H9 (cell line): ENCODE data around the gene ATG5. TPM values are rescaled to one million over a fixed set of nuclear protein-coding genes. Genes with fewer than 3 reads are reported as not detected.

Source experiments
- DNase-seq: peaks from one replicate; pipeline ENCODE4 v3.0.0-alpha.2; 2017
- H2AFZ ChIP-seq: one replicate; pipeline ENCODE4 v1.6.1; 2013; ENCODE audit warnings: mild to moderate bottlenecking, low read length, control low read depth, moderate library complexity
- H2AK5ac ChIP-seq: 2 replicates; pipeline ENCODE4 v1.6.1; 2013; ENCODE audit warnings: low read length, control low read depth, mixed read lengths; ENCODE audit not compliant: insufficient read length
- H2BK120ac ChIP-seq: one replicate; pipeline ENCODE4 v1.6.1; 2013; ENCODE audit warnings: low read depth, mild to moderate bottlenecking, low read length, control low read depth, inconsistent platforms; ENCODE audit not compliant: poor library complexity, severe bottlenecking
- H2BK12ac ChIP-seq: 2 replicates; pipeline ENCODE4 v1.6.1; 2013; ENCODE audit warnings: low read length, control low read depth, mixed read lengths, low read depth; ENCODE audit not compliant: insufficient read length
- H2BK15ac ChIP-seq: 2 replicates; pipeline ENCODE4 v1.6.1; 2013; ENCODE audit warnings: low read depth, low read length, control low read depth
- H2BK20ac ChIP-seq: one replicate; pipeline ENCODE4 v1.6.1; 2013; ENCODE audit warnings: low read depth, mild to moderate bottlenecking, low read length, control low read depth, inconsistent platforms; ENCODE audit not compliant: poor library complexity, severe bottlenecking
- H2BK5ac ChIP-seq: 2 replicates; pipeline ENCODE4 v1.6.1; 2013; ENCODE audit warnings: low read length, control low read depth, mixed read lengths; ENCODE audit not compliant: insufficient read length
- H3K14ac ChIP-seq: 2 replicates; pipeline ENCODE4 v1.6.1; 2013; ENCODE audit warnings: low read length, control low read depth; ENCODE audit not compliant: insufficient read depth
- H3K18ac ChIP-seq: 2 replicates; pipeline ENCODE4 v1.6.1; 2013; ENCODE audit warnings: low read depth, mild to moderate bottlenecking, mixed read lengths, low read length, control low read depth; ENCODE audit not compliant: insufficient read length
- H3K23ac ChIP-seq: 2 replicates; pipeline ENCODE4 v1.6.1; 2013; ENCODE audit warnings: low read length, control low read depth, mixed read lengths, low read depth; ENCODE audit not compliant: insufficient read length
- H3K23me2 ChIP-seq: 2 replicates; pipeline ENCODE4 v1.6.1; 2013; ENCODE audit warnings: low read depth, mild to moderate bottlenecking, mixed read lengths, low read length, control low read depth; ENCODE audit not compliant: insufficient read length, poor library complexity, severe bottlenecking
- H3K27ac ChIP-seq: 2 replicates; pipeline ENCODE4 v1.5.1; 2013; ENCODE audit warnings: low read length, control low read depth, mixed read lengths, low read depth; ENCODE audit not compliant: insufficient read length
- H3K27me3 ChIP-seq: 2 replicates; pipeline ENCODE4 v1.6.1; 2013; ENCODE audit warnings: low read length, control low read depth, inconsistent platforms; ENCODE audit not compliant: insufficient read depth
- H3K4ac ChIP-seq: 2 replicates; pipeline ENCODE4 v1.6.1; 2013; ENCODE audit warnings: low read depth, mild to moderate bottlenecking, control low read depth, inconsistent platforms, low read length, moderate library complexity
- H3K4me1 ChIP-seq: 2 replicates; pipeline ENCODE4 v1.6.1; 2013; ENCODE audit warnings: low read length, control low read depth, inconsistent platforms; ENCODE audit not compliant: insufficient read depth
- H3K4me2 ChIP-seq: 2 replicates; pipeline ENCODE4 v1.6.1; 2013; ENCODE audit warnings: low read length, control low read depth, mixed read lengths; ENCODE audit not compliant: insufficient read length, insufficient read depth
- H3K56ac ChIP-seq: 2 replicates; pipeline ENCODE4 v1.6.1; 2013; ENCODE audit warnings: low read depth, mild to moderate bottlenecking, mixed read lengths, low read length, control low read depth; ENCODE audit not compliant: insufficient read length
- H3K79me1 ChIP-seq: 2 replicates; pipeline ENCODE4 v1.6.1; 2013; ENCODE audit warnings: low read depth, mild to moderate bottlenecking, moderate library complexity, low read length, control low read depth, inconsistent platforms; ENCODE audit not compliant: insufficient read depth, poor library complexity, severe bottlenecking
- H3K79me2 ChIP-seq: 2 replicates; pipeline ENCODE4 v1.6.1; 2013; ENCODE audit warnings: low read length, control low read depth, inconsistent platforms; ENCODE audit not compliant: insufficient read depth
- H3K9ac ChIP-seq: 2 replicates; pipeline ENCODE4 v1.6.1; 2013; ENCODE audit warnings: low read length, control low read depth, mixed read lengths; ENCODE audit not compliant: insufficient read length; ENCODE audit errors: extremely low read depth
- H3K9me3 ChIP-seq: one replicate; pipeline ENCODE4 v1.6.1; 2013; ENCODE audit warnings: low read depth, low read length, inconsistent platforms; ENCODE audit not compliant: control insufficient read depth
- H3T11ph ChIP-seq: one replicate; pipeline ENCODE4 v1.6.1; 2013; ENCODE audit warnings: mild to moderate bottlenecking, low read length, control low read depth, inconsistent platforms
- H4K20me1 ChIP-seq: one replicate; pipeline ENCODE4 v1.6.1; 2013; ENCODE audit not compliant: control insufficient read depth, insufficient read length, insufficient read depth
- H4K5ac ChIP-seq: 2 replicates; pipeline ENCODE4 v1.6.1; 2013; ENCODE audit warnings: low read depth, mild to moderate bottlenecking, mixed read lengths, low read length, control low read depth; ENCODE audit not compliant: insufficient read length
- H4K8ac ChIP-seq: replicated peaks from 2 replicates; pipeline ENCODE4 v1.6.1; 2013; ENCODE audit warnings: low read length, control low read depth, mixed read lengths, low read depth; ENCODE audit not compliant: insufficient read length
- H4K91ac ChIP-seq: 2 replicates; pipeline ENCODE4 v1.6.1; 2013; ENCODE audit warnings: low read depth, mild to moderate bottlenecking, moderate library complexity, mixed read lengths, low read length, control low read depth; ENCODE audit not compliant: insufficient read length
- H3K27ac Mint-ChIP-seq, 3 experiments: 2 replicates in 2 of 3; 3 replicates in 1 of 3; pipeline ENCODE4 v1.8.0; 2020 to 2021; ENCODE audit warnings: mixed read lengths in 3 of 3, mild to moderate bottlenecking in 1 of 3, moderate library complexity in 1 of 3
- H3K27me3 Mint-ChIP-seq: 2 replicates; pipeline ENCODE4 v1.8.0; 2021; ENCODE audit warnings: low read depth, mild to moderate bottlenecking, moderate library complexity, mixed read lengths
- H3K36me3 Mint-ChIP-seq, 3 experiments: 2 replicates in 2 of 3; 3 replicates in 1 of 3; pipeline ENCODE4 v1.8.0; 2020 to 2021; ENCODE audit warnings: low read depth in 3 of 3, mixed read lengths in 3 of 3; ENCODE audit not compliant: insufficient read depth in 1 of 3
- H3K4me1 Mint-ChIP-seq, 2 experiments: 2 replicates each; pipeline ENCODE4 v1.8.0; 2020; ENCODE audit warnings: mixed read lengths in 2 of 2
- H3K4me3 Mint-ChIP-seq, 2 experiments: 2 replicates in 1 of 2; 3 replicates in 1 of 2; pipeline ENCODE4 v1.8.0; 2020 to 2021; ENCODE audit warnings: mild to moderate bottlenecking in 2 of 2, mixed read lengths in 2 of 2, moderate library complexity in 1 of 2
- H3K9me3 Mint-ChIP-seq, 2 experiments: 2 replicates in 1 of 2; 3 replicates in 1 of 2; pipeline ENCODE4 v1.8.0; 2020; ENCODE audit warnings: mild to moderate bottlenecking in 2 of 2, mixed read lengths in 2 of 2, moderate library complexity in 1 of 2
- WGBS: extraction: QIAGEN DNeasy Blood & Tissue Kit; methylation state at CpG from one replicate; pipeline ENCODE4 v1.1.7; 2013; ENCODE audit warnings: missing lambda C conversion rate, low lambda C conversion rate, mixed read lengths; ENCODE audit not compliant: insufficient read length; ENCODE audit errors: extremely low coverage; 5-methylcytosine and 5-hydroxymethylcytosine counted together
- total RNA-seq: library from RNA; stranded (reverse); gene quantifications from 2 replicates; pipeline ENCODE4 v1.2.1, GENCODE V29; 2021
- TF ChIP-seq, protein P1 (sequence below): fragments of 200-600 bp; sonication (generic); conservative IDR thresholded peaks from 3 replicates; pipeline ENCODE4 v1.8.0; 2021; ENCODE audit warnings: antibody characterized with exemption, mild to moderate bottlenecking

Gene ATG5
- total RNA-seq, 1 experiment from 2014 or later: 36.7 TPM

- Mint-ChIP-seq H3K36me3 (peaks cover 2 to 25% (median 6%) of the 10 kb centered on the region in 3 experiments; a peak in 5 of 7 replicates), H3K4me1 (peaks cover 21 to 22% of the 10 kb centered on the region in 2 experiments), H3K27ac (no peak overlapping the region), H3K27me3 (no peaks in the 10 kb centered on the region), H3K9me3 (no peaks in the 10 kb centered on the region), H3K4me3 (no peak overlapping the region)
- Histone ChIP-seq H2BK120ac (no peak overlapping the region), H3K4me1 (no peaks in the 10 kb centered on the region), H3K4me2 (no peak overlapping the region), H3K23ac (no peak overlapping the region), H3K27me3 (no peaks in the 10 kb centered on the region), H3K79me2 (no peaks in the 10 kb centered on the region), H2AK5ac (no peak overlapping the region), H4K8ac (no peak overlapping the region), H2BK15ac (no peak overlapping the region), H2BK20ac (no peak overlapping the region), H3K14ac (no peak overlapping the region), H2BK5ac (no peak overlapping the region), H3K23me2 (no peaks in the 10 kb centered on the region), H4K91ac (no peak overlapping the region), H2BK12ac (no peak overlapping the region), H3K9me3 (no peaks in the 10 kb centered on the region), H3K9ac (no peak overlapping the region), H3K79me1 (no peaks in the 10 kb centered on the region), H3K4ac (no peak overlapping the region), H4K5ac (no peak overlapping the region), H3K27ac (no peak overlapping the region), H3K18ac (no peak overlapping the region), H4K20me1 (no peaks in the 10 kb centered on the region), H3K56ac (no peak overlapping the region), H3T11ph (no peak overlapping the region), H2AFZ (no peak overlapping the region)
- TF ChIP-seq, protein P1, sequence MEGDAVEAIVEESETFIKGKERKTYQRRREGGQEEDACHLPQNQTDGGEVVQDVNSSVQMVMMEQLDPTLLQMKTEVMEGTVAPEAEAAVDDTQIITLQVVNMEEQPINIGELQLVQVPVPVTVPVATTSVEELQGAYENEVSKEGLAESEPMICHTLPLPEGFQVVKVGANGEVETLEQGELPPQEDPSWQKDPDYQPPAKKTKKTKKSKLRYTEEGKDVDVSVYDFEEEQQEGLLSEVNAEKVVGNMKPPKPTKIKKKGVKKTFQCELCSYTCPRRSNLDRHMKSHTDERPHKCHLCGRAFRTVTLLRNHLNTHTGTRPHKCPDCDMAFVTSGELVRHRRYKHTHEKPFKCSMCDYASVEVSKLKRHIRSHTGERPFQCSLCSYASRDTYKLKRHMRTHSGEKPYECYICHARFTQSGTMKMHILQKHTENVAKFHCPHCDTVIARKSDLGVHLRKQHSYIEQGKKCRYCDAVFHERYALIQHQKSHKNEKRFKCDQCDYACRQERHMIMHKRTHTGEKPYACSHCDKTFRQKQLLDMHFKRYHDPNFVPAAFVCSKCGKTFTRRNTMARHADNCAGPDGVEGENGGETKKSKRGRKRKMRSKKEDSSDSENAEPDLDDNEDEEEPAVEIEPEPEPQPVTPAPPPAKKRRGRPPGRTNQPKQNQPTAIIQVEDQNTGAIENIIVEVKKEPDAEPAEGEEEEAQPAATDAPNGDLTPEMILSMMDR: no peak
- no CpG with 5 or more reads among the region's 1 CpG for WGBS
- DNase-seq: no peak
Observed at GRCh38 chr6:106199331-106199730, 126.2 kb downstream of the ATG5 start.
